NCI-H2107 (cell line): ENCODE measurements around the gene PHTF1.

Experiments
- DNase-seq: peaks from one replicate; lab custom pipeline; 2025; lab: John Stamatoyannopoulos, UW

The PHTF1 gene

GRCh38 chr1:113665071-113665470 lies 94.2 kb downstream of the PHTF1 start:
- DNase-seq: no peak

DNA sequence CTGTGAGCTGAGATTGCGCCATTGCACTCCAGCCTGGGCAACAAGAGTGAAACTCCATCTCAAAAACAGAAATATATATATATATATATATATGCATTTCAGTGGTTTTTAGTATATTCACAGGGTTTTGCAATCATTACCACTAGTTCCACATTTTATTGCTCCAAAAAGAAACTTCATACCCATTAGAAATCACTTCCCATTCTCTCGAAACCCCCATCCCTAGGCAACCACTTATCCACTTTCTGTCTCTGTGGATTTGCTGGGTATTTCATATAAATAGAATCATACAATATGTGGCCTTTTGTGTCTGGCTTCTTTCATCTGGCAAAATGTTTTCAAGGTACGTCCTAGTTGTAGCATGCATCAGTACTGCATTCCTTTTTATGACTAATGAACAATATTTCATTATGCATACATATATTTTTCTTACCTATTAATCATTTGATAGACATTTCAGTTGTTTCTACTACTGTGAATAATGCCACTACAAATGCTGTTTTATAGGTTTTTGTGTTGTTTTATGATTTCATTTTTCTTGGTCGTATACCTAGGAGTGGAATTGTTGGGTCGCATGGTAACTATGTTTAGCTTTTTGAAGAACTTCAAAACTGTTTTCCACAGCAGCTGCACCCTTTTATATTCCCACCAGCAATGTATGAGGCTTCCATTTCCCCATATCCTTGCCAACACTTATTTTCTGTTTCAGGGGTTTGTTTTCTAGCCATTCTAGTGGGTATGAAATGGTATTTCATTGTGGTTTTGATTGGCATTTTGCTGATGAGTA lies 95.9 kb downstream of the PHTF1 start:
- DNase-seq: no peak

GRCh38 chr1:113662101-113662500 lies 97.2 kb downstream of the PHTF1 start:
- DNase-seq: no peak

DNA sequence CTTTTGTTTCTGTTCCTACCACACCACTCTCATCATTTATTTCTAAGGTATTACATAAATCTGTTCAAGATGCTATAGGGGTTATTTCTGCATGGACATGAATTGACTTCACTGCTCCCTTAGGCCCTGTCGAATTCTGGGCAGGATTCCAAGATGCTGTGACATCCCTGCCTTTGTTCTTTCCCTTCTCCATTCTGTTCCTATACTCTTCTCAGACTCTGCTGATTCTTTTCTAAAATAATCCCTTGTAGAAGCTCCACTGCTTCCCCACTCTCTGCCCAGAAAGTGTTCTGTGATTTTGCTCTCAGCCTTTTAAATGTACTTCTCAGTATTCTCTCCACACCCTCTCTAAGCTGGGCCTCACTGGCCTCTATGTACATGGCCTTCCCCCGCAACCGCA lies 99.2 kb downstream of the PHTF1 start:
- no peak for DNase-seq

DNA sequence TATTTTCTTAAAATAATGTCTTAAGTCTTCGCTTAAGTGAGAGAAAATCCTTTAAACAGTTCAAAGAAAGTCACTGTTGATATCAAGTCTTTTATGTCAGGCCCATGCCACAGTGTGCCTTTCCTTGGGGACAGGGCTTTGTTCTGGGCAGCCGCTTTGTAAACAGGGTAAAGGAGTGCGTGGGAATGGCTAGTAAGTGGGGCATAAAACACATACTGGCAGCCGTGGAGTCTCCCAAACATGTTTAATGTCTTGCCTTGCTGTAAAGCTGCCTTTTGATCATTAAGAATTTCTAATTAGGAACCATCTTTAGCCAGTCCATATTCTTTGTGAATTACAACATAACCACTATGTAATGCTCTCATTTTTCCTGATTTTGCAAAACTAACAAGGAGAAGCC lies 99.7 kb downstream of the PHTF1 start:
- no peak for DNase-seq

- DNase-seq: no peak
These were observed 100.3 kb downstream of the PHTF1 start for GRCh38 chr1:113659035-113659434.

DNA sequence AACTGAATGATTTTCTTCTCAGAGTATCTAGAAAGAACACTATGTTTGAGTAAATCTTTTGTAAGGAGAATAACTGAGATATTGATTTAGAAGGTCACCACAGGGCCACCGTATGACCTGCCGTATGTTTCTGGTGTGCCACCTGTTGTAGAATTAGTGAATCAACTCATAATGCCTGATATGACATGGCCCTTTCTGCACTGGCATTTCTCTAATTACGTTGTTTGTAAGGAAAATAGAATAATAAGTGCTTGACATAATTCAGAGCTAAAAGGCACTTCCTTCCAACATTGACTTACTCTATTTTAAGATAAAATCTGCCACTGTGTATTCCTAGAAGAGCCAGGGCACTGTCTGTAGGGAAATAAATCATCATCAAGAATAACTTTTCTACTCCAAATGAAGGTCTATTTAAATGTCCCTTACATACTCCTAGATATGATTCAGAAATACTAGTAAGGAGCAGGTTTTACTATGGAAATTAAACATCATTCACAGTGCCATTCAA lies 101.7 kb downstream of the PHTF1 start:
- DNase-seq: no peak

GRCh38 chr1:113657126-113657525 lies 102.2 kb downstream of the PHTF1 start:
- DNase-seq: no peak

GRCh38 chr1:113654883-113655282 lies 104.4 kb downstream of the PHTF1 start:
- DNase-seq: no peak

GRCh38 chr1:113653741-113654140 lies 105.5 kb downstream of the PHTF1 start:
- DNase-seq: no peak

DNA sequence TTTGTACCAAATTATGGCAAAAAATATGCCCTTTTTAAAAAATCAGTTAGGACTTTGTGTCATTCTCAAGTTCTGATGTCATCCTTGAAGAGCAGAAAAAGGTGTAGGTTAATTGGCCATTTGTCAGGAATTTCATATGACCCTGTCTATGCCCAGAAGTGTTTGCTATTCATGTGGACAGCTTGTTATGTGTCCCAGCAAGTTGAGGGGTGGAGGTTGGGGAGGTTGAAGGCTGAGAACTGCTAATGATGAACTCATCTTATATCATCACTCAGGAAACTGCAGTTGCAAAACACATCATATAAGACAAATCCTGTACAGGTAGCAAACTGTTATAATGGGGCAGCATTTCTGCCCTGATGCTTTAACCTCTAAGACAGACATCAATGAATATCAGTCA lies 106.5 kb downstream of the PHTF1 start:
- no peak for DNase-seq

DNA sequence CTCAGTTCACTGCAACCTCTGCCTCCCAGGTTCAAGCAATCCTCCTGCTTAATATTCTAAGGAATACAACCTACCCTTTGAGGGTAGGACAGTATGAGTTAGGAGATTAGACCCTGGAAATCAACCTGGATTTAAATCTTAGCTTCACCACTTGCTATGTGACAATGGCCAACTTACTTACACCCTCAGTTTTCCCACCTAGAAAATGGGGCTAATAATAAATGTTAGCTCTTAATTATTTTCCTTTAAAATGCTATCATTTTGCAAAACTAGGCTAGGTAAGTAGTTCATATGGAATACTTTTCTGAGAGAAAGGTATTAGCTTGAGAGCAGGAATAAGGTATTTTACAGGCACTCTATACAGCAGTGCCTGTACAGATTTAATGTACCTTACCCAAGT lies 110.8 kb downstream of the PHTF1 start:
- DNase-seq: no peak

DNA sequence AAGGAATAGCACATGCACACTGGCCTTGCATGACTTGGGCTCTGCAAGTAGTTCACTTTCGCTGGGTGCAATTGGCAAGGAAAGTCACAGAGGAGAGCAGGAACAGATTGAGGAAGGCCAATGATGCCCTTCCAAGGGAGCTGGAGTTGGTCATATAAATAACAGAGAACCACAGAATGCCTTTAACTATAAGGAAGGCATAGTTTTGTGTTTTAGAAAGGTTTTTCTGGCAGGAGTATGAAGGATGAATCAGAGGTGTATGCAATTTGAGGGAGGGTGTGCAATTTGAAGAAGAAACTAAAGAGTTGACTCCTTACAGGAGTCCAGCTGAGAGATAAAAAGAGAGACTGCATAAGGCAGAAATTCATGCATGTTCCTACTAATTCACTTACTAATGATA lies 112.1 kb downstream of the PHTF1 start:
- no peak for DNase-seq
